HUDEP-2 (cell line): ENCODE measurements around the gene TGIF1.
"Not testable (repeated sequence)": the region's sequence is repeated elsewhere in the genome, so short reads cannot be mapped to it uniquely, and the experiment has no call there.

Experiments
- DNase-seq, 76 experiments: peaks; one replicate each; lab custom pipeline; 2025; ENCODE audit not compliant: unreplicated experiment in 76 of 76; lab: John Stamatoyannopoulos, UW

TGIF1 gene

DNA sequence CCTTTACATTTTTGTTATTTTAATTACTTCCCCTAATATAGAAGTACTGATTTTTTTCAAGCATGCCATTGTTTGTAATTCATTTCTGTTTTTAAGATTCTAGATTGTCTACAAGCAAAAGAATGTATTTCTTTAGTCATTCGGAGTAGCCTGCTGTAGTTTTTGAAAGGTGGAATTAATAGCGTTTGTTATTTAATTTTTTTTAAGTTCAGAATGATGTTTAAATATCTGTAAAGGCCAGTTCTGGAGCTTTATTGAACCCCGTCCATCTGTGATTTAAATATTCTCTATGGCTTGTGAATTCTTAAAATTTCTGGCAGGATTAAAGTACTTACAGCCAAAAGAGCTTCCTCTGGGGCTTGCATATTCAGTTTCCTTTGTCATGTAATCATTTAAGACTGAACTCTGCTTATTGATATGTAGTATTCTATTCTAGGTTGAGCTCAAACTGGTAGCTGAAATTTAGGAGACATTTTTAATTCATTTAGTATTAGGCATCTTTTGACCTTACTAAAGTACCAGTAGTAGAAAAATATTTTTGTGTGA, 5.2 kb downstream of the TGIF1 start:
- no peak for DNase-seq

DNA sequence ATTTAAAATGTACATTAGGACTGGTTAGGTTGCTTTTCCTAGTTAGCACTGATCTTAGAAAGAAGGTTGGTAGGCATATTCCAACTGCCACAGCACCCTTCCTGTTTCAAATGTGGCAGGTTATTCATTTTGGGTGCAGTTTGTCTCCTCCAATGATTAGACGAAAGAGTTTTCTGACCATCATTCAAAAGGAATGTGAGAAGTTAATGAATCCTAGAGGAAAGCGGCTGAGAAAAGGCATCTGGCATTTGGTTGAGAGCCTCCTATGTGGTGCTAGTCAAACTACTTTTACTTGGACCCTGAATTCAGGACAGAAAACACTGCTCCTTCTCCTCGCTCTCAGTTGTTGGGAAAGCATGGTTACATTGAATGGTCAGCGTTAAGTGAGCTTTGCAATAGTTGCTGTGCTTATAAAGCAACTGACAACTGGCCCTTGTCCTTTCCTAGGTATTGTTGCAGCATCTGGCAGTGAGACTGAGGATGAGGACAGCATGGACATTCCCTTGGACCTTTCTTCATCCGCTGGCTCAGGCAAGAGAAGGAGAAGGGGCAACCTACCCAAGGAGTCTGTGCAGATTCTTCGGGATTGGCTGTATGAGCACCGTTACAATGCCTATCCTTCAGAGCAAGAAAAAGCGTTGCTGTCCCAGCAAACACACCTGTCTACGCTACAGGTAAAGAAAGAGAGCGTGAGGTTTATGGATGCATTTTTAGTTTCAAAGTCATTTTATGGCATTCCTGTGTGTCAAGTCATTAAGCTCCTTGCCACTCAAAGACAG, 6.1 kb downstream of the TGIF1 start:
- no peak for DNase-seq

- DNase-seq, result no peak
These were observed 6.7 kb downstream of the TGIF1 start for GRCh38 chr18:3456686-3457069.

GRCh38 chr18:3457261-3457724, 7.3 kb downstream of the TGIF1 start:
- DNase-seq, result no peak

DNA sequence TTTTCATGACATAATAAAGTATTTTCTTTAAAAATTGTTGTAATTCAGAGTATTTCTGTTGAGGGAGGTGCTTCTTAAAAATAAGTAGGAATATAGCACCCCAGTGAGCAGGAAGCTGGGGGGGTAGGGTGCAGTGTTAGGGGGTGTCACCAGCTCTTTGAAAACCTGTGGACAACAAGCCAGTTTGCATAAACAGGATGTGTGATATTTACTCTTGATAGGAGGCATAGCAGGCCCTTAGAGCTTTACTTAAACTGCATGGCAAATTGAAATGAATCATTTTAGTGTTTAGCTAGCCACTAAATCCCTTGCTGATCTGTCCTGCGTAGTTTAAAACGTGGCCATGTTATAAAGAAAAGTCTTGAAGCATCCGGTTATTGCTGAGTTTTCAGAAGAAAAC, 8.4 kb downstream of the TGIF1 start:
- DNase-seq, result no peak

DNA sequence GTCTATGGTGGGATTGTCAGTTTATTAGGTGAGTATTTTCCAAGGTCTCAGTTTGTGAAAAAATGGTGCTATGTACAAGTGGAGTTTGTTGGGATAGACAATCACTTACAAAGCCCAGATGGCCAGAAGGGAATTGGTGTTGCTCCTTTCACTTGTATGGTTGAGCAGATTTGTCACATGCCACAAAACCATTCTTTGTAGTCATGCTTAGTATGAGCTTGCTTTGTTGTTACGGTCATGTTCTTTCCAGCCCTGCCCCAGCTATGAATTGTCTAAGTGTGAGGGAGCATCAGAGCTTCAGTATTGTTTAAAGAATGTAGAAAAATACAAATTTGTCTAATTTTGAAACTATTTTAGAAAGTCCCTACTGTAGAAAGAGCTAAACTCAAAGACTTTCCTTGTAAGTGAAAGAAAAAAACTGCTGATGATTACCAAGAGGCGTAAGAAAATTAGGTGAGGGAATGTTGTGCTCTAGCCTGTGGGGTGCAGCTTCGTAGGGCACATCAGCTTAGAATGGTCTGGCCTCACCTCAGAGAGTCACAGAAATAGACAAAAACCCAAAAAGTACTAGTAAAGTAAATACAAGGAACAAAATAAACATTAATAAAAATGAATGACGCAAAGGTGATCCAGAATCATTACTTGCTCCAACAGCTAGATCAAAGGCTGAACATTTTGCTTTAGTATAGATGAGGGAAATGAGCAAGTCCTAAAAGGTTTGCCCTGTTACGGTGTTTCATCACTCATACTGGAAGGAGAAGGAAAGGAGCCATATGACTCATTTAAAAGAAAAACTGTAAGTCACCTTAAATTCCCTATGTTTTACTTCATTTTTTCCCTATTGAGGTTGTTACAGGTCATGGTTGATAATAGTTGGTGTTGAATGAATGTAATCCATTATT, 9.2 kb downstream of the TGIF1 start:
- DNase-seq, result no peak

DNA sequence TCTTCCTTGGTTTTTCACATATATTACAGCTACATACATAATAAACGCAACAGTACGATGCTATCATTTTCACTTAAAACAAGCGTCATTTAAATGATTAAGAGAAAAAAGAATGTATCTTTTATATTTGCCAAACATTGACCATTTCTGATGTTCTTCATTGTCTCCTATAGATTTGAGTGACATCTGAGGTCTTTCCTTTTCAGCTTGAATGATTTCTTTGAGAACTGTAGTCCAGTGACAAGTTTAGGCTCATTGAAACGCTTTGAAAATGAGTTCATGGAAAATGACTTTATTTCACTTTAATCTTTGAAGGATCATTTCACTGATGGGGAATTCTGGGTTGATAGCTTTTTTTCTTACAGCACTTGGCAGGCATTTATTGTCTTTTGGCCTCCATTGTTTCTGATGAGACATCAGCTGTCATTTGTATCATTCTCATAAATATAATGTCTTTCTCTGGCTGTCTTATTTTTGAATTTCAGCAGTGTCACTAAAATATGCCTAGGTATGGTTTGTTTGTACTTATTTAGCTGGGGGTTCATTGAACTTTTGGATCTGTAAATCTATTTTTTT, 10.9 kb downstream of the TGIF1 start:
- DNase-seq, result no peak

DNA sequence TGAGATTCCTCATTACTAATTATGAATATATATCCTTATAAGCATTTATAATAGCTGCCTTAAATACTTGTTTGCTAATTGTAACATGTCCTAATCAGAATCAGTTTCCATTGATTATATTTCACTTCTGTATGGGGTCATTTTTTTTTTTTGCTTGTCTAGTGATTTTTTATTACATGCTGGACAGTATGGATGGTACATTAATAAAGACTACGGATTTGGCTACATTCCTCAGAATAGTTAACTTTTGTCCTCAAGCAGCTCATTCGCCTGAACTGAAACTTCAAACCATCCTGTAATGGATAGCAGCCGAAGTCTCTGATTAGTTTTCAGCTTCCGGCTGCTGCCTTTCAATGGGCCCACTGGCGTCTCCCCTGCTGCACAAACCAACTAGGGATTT, 11.7 kb downstream of the TGIF1 start:
- DNase-seq, result no peak

DNA sequence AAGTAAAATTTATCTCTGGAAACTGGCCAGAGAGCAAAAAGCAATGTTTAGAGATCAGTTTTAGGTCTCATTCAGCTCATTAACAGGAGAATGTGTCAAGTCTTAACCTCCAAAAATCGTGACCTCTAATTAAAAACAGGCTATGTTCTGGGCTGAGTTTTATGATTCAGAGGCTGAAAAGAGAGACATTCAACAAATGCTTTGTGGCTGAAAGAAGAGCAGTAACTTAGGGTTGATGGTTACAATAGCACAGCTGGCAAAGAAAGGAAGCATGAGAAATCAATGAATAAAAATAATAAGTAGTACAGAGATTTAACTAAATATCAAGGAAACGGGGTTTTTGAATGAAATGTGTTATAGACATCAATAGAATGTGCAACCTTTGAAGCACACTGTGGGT, 13.1 kb downstream of the TGIF1 start:
- DNase-seq, result no peak

DNA sequence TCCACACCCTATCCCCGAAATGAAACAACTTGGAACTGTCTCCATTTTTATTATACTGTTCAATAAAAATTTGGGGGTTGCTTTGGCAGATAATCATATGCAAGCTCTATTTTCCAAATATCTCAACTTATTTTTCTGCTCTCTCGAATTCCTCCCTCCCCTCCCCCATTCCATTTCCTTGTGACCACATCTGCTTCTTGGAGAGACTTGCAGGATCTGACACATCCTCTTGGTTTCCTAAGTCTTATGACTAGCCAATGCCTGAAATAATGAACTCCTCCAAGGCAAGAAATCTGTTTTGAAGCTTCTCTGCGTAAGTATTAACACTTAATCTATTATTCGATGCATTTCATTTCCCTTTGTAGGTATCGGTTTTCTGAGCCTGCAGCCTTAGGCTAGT, 16.1 kb downstream of the TGIF1 start:
- DNase-seq, result no peak

DNA sequence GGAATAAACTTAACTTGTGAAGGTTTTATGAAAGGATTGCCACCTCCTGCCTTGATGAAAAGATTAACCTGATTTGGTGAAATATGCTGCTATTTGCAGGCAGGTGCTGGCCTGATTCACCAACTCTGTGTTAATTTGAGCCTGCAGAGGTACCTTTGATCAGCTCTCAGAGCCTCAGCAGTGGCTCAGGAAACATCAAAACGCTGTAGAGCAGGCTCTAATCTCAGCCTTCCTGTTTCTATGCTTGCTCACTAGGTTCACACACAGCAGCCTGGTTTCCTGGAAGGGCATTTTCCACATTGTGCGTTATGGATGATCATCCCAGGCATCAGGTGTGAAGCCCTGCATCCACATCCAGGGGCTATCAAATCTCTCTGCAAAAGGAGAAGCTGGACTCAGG, 16.9 kb downstream of the TGIF1 start:
- no peak for DNase-seq

GRCh38 chr18:3468066-3468705, 18.2 kb downstream of the TGIF1 start:
- DNase-seq, result no peak

DNA sequence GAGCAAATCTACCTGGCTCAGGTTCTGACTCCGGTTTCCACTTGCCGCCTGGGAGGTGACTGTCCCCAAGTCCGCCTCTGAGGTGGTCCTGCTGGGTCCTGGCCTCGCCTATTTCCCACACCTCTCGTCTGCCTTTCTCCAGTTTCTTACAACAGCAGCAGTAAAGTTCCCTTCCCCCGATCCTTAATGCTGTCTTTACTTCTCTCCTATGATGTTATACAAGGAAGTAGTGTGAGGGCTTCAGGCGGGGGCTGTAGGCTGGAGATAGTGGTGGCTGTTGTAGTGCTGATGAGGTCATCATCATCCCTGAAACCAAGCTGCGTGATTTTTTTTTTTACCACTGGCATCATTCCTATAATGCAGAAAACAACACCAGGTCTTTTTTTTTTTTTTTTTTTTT, 18.9 kb downstream of the TGIF1 start:
- DNase-seq, result no peak

DNA sequence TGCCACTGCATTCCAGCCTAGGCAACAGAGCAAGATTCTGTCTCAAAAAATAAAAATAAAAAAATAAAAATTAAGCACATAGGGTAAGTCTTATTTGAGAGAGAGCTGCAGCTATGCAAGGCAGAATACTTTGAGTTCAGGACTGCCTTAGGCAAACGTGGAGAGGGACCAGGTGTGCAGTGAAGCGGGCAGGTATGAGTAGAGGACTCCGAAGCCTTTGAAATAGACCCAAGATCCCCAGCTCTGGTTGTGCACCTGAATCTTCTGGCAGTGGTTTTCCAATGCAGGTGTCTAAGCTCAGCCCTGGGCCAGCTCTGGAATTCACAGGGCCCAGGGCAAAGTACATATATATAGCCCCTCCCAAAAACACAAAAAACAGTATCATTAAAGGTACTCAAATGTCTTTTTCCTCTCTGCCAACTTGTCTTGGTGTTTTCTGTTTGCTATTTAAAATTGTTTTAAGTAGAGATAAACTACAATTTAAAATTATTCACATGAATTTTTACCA, 21.2 kb downstream of the TGIF1 start:
- DNase-seq, result no peak

DNA sequence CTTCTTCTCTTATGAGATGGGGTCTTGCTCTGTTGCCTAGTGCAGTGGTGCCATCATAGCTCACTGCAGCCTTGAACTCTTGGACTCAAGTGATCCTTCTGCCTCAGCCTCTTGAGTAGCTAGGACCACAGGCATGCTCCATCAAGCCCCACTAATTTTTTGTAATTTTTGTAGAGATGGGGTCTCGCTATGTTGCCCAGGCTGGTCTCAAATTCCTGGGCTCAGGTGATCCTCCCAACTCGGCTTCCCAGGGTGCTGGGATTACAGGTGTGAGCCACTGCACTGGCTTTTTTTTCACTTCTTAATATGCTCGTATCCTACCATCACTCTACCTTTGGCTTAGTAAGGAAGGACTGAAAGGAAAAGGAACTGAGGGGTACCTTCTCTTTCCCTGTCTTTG, 22.1 kb downstream of the TGIF1 start:
- not testable (repeated sequence) for DNase-seq

- no peak for DNase-seq
These were observed 22.9 kb downstream of the TGIF1 start for GRCh38 chr18:3472681-3473544.

- DNase-seq, result no peak
These were observed 28.4 kb downstream of the TGIF1 start for GRCh38 chr18:3478262-3478978.

DNA sequence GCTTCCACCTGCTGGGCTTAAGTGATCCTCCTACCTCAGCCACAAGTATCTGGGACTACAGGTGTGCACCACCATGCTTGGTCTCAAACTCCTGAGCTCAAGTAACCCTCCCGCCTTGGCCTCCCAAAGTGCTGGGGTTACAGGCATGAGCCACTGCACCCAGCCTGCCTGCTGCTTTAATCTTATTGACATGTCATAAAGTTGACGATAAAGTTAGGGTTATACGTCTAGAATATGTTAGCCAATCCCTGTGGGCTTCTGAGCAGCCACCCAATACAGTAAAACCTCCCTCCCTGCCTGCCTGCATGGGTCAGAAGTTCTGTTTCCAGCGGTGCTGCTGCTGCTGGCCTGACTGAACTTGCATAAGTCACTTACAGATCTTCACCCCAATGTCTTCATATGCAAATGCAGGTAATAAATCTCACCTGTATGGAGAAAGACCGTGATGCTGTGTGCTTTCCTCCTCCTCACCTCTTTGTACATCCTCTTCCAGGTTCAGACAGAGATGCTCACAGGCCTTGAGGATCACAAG, 30.1 kb downstream of the TGIF1 start:
- no peak for DNase-seq
